Neural cell (in vitro differentiated cells): ENCODE data around the gene BICRA.
"Not testable (repeated sequence)": the region's sequence is repeated elsewhere in the genome, so short reads cannot be mapped to it uniquely, and the experiment has no call there.

Source experiments
- RAD21 ChIP-seq: fragments of 450-650 bp; conservative IDR thresholded peaks from 2 replicates; pipeline ENCODE4 v1.6.1; 2014; ENCODE audit warnings: antibody characterized with exemption, mild to moderate bottlenecking, moderate library complexity
- TF ChIP-seq, protein P1 (sequence below): fragments of 450-650 bp; IDR thresholded peaks from 2 replicates; pipeline ENCODE4 v1.5.1; 2014; ENCODE audit warnings: antibody characterized with exemption, mild to moderate bottlenecking, moderate library complexity; ENCODE audit not compliant: poor library complexity, severe bottlenecking
- TF ChIP-seq, protein P2 (sequence below): IDR thresholded peaks from 2 replicates; pipeline ENCODE4 v1.6.1; 2012; ENCODE audit warnings: borderline replicate concordance

DNA sequence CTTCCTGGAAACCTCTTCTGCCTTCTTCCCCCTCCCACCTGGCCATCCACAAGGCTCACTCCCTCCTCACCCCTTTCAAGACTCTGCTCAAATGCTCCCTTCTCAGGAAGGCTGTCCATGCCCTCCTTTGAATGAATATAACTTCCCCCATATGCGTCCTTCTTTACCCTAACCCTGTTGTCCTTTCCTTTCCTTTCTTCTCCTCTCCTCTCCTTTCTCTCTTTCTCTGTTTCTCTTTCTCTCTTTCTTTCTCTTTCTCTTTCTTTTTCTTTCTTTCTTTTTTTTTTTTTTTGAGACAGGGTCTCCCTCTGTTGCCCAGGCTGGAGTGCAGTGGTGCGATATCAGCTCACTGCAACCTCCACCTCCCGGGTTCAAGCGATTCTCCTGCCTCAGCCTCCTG lies 119.4 kb downstream of the BICRA start:
- TF ChIP-seq, protein P1, sequence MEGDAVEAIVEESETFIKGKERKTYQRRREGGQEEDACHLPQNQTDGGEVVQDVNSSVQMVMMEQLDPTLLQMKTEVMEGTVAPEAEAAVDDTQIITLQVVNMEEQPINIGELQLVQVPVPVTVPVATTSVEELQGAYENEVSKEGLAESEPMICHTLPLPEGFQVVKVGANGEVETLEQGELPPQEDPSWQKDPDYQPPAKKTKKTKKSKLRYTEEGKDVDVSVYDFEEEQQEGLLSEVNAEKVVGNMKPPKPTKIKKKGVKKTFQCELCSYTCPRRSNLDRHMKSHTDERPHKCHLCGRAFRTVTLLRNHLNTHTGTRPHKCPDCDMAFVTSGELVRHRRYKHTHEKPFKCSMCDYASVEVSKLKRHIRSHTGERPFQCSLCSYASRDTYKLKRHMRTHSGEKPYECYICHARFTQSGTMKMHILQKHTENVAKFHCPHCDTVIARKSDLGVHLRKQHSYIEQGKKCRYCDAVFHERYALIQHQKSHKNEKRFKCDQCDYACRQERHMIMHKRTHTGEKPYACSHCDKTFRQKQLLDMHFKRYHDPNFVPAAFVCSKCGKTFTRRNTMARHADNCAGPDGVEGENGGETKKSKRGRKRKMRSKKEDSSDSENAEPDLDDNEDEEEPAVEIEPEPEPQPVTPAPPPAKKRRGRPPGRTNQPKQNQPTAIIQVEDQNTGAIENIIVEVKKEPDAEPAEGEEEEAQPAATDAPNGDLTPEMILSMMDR = not testable (repeated sequence)
- TF ChIP-seq, protein P2, sequence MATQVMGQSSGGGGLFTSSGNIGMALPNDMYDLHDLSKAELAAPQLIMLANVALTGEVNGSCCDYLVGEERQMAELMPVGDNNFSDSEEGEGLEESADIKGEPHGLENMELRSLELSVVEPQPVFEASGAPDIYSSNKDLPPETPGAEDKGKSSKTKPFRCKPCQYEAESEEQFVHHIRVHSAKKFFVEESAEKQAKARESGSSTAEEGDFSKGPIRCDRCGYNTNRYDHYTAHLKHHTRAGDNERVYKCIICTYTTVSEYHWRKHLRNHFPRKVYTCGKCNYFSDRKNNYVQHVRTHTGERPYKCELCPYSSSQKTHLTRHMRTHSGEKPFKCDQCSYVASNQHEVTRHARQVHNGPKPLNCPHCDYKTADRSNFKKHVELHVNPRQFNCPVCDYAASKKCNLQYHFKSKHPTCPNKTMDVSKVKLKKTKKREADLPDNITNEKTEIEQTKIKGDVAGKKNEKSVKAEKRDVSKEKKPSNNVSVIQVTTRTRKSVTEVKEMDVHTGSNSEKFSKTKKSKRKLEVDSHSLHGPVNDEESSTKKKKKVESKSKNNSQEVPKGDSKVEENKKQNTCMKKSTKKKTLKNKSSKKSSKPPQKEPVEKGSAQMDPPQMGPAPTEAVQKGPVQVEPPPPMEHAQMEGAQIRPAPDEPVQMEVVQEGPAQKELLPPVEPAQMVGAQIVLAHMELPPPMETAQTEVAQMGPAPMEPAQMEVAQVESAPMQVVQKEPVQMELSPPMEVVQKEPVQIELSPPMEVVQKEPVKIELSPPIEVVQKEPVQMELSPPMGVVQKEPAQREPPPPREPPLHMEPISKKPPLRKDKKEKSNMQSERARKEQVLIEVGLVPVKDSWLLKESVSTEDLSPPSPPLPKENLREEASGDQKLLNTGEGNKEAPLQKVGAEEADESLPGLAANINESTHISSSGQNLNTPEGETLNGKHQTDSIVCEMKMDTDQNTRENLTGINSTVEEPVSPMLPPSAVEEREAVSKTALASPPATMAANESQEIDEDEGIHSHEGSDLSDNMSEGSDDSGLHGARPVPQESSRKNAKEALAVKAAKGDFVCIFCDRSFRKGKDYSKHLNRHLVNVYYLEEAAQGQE = not testable (repeated sequence)
- not testable (repeated sequence) for TF ChIP-seq RAD21
